Endothelial cell (in vitro differentiated cells): ENCODE data around the gene CDKL1. TPM values are rescaled to one million over a fixed set of nuclear protein-coding genes. Genes with fewer than 3 reads are reported as not detected.
A peak's percentile ranks its signal among the peaks of the same experiment; 100 is the strongest.
"Not testable (repeated sequence)": the region's sequence is repeated elsewhere in the genome, so short reads cannot be mapped to it uniquely, and the experiment has no call there.

Experiments used
- DNase-seq: peaks from one replicate; pipeline ENCODE4 v3.0.0; 2021; ENCODE audit warnings: low spot score
- H3K27ac Mint-ChIP-seq: one replicate; pipeline ENCODE4 v1.8.0; 2021; ENCODE audit warnings: mixed read lengths, inconsistent platforms; ENCODE audit not compliant: unreplicated experiment
- H3K27me3 Mint-ChIP-seq: one replicate; pipeline ENCODE4 v1.8.0; 2021; ENCODE audit warnings: mild to moderate bottlenecking, moderate library complexity, mixed read lengths, inconsistent platforms; ENCODE audit not compliant: unreplicated experiment
- H3K36me3 Mint-ChIP-seq: one replicate; pipeline ENCODE4 v1.8.0; 2021; ENCODE audit warnings: mild to moderate bottlenecking, low read depth, mixed read lengths, inconsistent platforms; ENCODE audit not compliant: unreplicated experiment
- H3K4me1 Mint-ChIP-seq: one replicate; pipeline ENCODE4 v1.8.0; 2021; ENCODE audit warnings: mild to moderate bottlenecking, mixed read lengths, inconsistent platforms; ENCODE audit not compliant: unreplicated experiment
- H3K4me3 Mint-ChIP-seq: one replicate; pipeline ENCODE4 v1.8.0; 2021; ENCODE audit warnings: mild to moderate bottlenecking, mixed read lengths, inconsistent platforms; ENCODE audit not compliant: unreplicated experiment
- H3K9me3 Mint-ChIP-seq: one replicate; pipeline ENCODE4 v1.8.0; 2021; ENCODE audit warnings: mixed read lengths, inconsistent platforms; ENCODE audit not compliant: unreplicated experiment
- CTCF ChIP-seq: fragments of 200-600 bp; sonication (generic); IDR thresholded peaks from one replicate; pipeline ENCODE4 v1.5.0; 2021; ENCODE audit warnings: antibody characterized with exemption; ENCODE audit not compliant: unreplicated experiment
- total RNA-seq: library from RNA; stranded (reverse); fragmentation: NEBNext Ultra II Directional; extraction: Animal tissue kit (Norgen Biotek cat#: 25700); gene quantifications from one replicate; pipeline ENCODE4 v1.2.1, GENCODE V29; 2021; ENCODE audit not compliant: unreplicated experiment

Gene CDKL1
- total RNA-seq, 1 donor from 2014 or later: 19.0 TPM

- TF ChIP-seq CTCF: no peak
- Mint-ChIP-seq H3K36me3 (peaks cover 2% of the 10 kb centered on the region), H3K4me1 (peaks cover 6% of the 10 kb centered on the region), H3K27ac (no peak overlapping the region), H3K4me3 (no peak overlapping the region), H3K9me3 (no peaks in the 10 kb centered on the region), H3K27me3 (peaks cover 3% of the 10 kb centered on the region)
- no peak for DNase-seq
Measured at GRCh38 chr14:50371546-50371945, 25.1 kb downstream of the CDKL1 start.

GRCh38 chr14:50366589-50366988 is 30.1 kb downstream of the CDKL1 start:
- no peaks in the 10 kb centered on the region for H3K9me3 Mint-ChIP-seq
- no peak for DNase-seq
- H3K27me3 Mint-ChIP-seq: peaks cover 10% of the 10 kb centered on the region
- H3K27ac Mint-ChIP-seq: no peak overlapping the region
- TF ChIP-seq CTCF: no peak
- peaks cover 20% of the 10 kb centered on the region for H3K4me1 Mint-ChIP-seq
- H3K36me3 Mint-ChIP-seq: peaks cover 16% of the 10 kb centered on the region
- H3K4me3 Mint-ChIP-seq: no peak overlapping the region

DNA sequence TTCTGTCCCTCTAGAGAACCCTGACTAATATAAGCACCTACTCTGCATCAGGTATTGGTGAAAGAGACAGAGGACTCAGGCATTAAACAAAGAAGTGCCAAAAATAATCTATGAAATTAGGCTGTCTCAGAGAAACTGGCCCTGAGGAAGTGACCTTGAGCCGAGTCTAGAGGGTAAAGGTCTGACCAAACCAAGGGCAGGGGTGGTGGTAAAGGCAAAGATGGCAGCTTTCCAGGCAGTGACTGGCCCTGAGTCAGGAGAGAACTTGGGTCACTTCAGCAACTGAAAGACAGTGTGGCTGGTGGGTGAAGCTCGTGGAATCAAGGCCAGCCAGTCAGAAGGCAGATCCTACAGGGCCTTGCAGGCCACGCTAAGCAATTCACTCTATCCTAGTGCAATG is 30.6 kb downstream of the CDKL1 start:
- no peak for DNase-seq
- peaks cover 20% of the 10 kb centered on the region for H3K4me1 Mint-ChIP-seq
- H3K36me3 Mint-ChIP-seq: peaks cover 16% of the 10 kb centered on the region
- no peak overlapping the region for H3K4me3 Mint-ChIP-seq
- no peak overlapping the region for H3K27ac Mint-ChIP-seq
- H3K27me3 Mint-ChIP-seq: peaks cover 10% of the 10 kb centered on the region
- no peaks in the 10 kb centered on the region for H3K9me3 Mint-ChIP-seq
- no peak for TF ChIP-seq CTCF

- Mint-ChIP-seq H3K4me1 (peaks cover 20% of the 10 kb centered on the region), H3K36me3 (peaks cover 16% of the 10 kb centered on the region)
- not testable (repeated sequence) for DNase-seq, H3K27me3 Mint-ChIP-seq, H3K4me3 Mint-ChIP-seq, H3K27ac Mint-ChIP-seq, H3K9me3 Mint-ChIP-seq
Measured at GRCh38 chr14:50365572-50365971, 31.1 kb downstream of the CDKL1 start.

DNA sequence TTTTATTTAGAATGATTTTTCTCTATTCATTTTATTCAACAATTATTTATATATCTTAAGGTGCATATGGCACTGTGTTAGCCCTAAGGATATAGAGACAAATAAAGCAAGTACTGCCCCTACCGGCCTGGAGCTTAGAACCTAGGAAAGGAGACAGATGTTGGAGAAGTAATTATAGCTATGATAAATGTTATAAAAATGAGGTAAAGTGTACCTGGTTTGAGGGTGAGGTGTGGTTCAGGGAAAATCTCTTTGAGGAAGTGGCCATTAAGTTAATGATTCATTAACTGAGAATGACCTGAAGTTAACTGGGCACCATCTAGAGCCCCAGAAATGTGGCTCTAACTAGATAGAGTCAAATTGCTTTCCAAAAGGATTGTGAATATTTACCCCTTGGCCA is 31.9 kb downstream of the CDKL1 start:
- no peak overlapping the region for H3K4me3 Mint-ChIP-seq
- no peaks in the 10 kb centered on the region for H3K9me3 Mint-ChIP-seq
- peaks cover 7% of the 10 kb centered on the region for H3K27me3 Mint-ChIP-seq
- H3K27ac Mint-ChIP-seq: no peak overlapping the region
- no peak for TF ChIP-seq CTCF
- H3K36me3 Mint-ChIP-seq: peaks cover 16% of the 10 kb centered on the region
- no peak for DNase-seq
- H3K4me1 Mint-ChIP-seq: peaks cover 20% of the 10 kb centered on the region

DNA sequence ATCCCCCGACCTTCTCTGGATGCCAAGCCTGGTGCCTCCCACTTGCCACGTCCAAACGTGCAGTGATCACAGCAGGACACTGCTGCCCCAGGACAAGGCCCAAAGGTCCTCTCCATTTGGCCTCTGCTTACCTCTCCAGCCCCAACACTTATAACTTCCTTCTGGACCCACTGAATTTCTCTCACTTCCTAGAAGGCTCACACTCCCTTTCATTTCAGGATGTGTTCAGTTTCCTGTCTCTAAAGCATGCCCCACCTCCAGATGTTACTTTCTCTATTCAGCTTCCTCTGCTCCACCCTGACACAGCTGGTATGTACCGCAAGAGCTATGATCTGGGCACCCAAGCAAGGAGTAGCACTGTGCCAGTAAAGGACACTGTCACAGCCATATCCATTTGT is 33.0 kb downstream of the CDKL1 start:
- TF ChIP-seq CTCF: no peak
- Mint-ChIP-seq H3K27ac (peak overlapping the region; percentile 58), H3K4me1 (peaks cover 20% of the 10 kb centered on the region), H3K4me3 (peak overlapping the region; percentile 71), H3K36me3 (peaks cover 16% of the 10 kb centered on the region), H3K9me3 (no peaks in the 10 kb centered on the region), H3K27me3 (peaks cover 7% of the 10 kb centered on the region)
- DNase-seq: no peak
